ENCODE measurements around the gene SSTR4.

- TF ChIP-seq CTCF (IDR thresholded peaks at IDR 0.05; ENCODE audit: extremely low read depth in 1 of 2, insufficient read depth in 1 of 2, low read depth in 1 of 2, low read length in 2 of 2) = no peak
- peak; percentile 85 for TF ChIP-seq POLR2A (IDR thresholded peaks at IDR 0.05; ENCODE audit: low read depth, low read length)
- no peak for TF ChIP-seq GATA2 (IDR thresholded peaks at IDR 0.05; ENCODE audit: insufficient read depth, insufficient read length, low read depth, low read length)
- TF ChIP-seq EZH2 (IDR thresholded peaks at IDR 0.05; ENCODE audit: borderline replicate concordance, low read depth, low read length, severe bottlenecking) = no peak
- peak; percentile 87 for TF ChIP-seq MAX (IDR thresholded peaks at IDR 0.05; ENCODE audit: insufficient read depth, insufficient read length)
- peak; percentile 85 for TF ChIP-seq POLR2AphosphoS5 (IDR thresholded peaks at IDR 0.05; ENCODE audit: insufficient read depth, low read depth, low read length)
- peak; percentile 63 for TF ChIP-seq FOS (IDR thresholded peaks at IDR 0.05; ENCODE audit: borderline replicate concordance, insufficient read depth, low read length)
- TF ChIP-seq JUN (IDR thresholded peaks at IDR 0.05; ENCODE audit: borderline replicate concordance, insufficient read depth, insufficient read length, low read depth) = no peak
Observed at GRCh38 chr20:23084845-23085365, 49.8 kb downstream of the SSTR4 start.
